Measurements from ENCODE around the gene ARHGEF26. TPM values are rescaled to one million over a fixed set of nuclear protein-coding genes. Genes with fewer than 3 reads are reported as not detected.

ARHGEF26 gene
- 10 to 100 TPM; 18.5 to 45.2 (median 26.3) TPM for total RNA-seq

GRCh38 chr3:154120961-154121700 lies at the start of gene ARHGEF26:
ARHGEF26 (plus strand) TSS chr3:154121390; CDS start chr3:154121993, 603 bp downstream.
- TF ChIP-seq CTCF (IDR thresholded peaks at IDR 0.05; ENCODE audit: low read depth), result no peak

GRCh38 chr3:154074966-154075365 lies 46.2 kb upstream of the ARHGEF26 start:
- no peak for TF ChIP-seq CTCF (IDR thresholded peaks at IDR 0.05; ENCODE audit: low read depth)

GRCh38 chr3:154078672-154079071 lies 42.5 kb upstream of the ARHGEF26 start:
- TF ChIP-seq CTCF (IDR thresholded peaks at IDR 0.05; ENCODE audit: low read depth), result no peak

GRCh38 chr3:154081305-154081704 lies 39.9 kb upstream of the ARHGEF26 start:
- no peak for TF ChIP-seq CTCF (IDR thresholded peaks at IDR 0.05; ENCODE audit: low read depth)

GRCh38 chr3:154085071-154085470 lies 36.1 kb upstream of the ARHGEF26 start:
- TF ChIP-seq CTCF (IDR thresholded peaks at IDR 0.05; ENCODE audit: low read depth), result no peak

GRCh38 chr3:154085799-154086198 lies 35.4 kb upstream of the ARHGEF26 start:
- TF ChIP-seq CTCF (IDR thresholded peaks at IDR 0.05; ENCODE audit: low read depth), result no peak

GRCh38 chr3:154086286-154086685 lies 34.9 kb upstream of the ARHGEF26 start:
- TF ChIP-seq CTCF (IDR thresholded peaks at IDR 0.05; ENCODE audit: low read depth), result no peak

All from subcutaneous adipose tissue (tissue), 4 donors.